Measurements from ENCODE around the gene PRKAG2.

- TF ChIP-seq CTCF (conservative IDR thresholded peaks at IDR 0.05 in 1 of 2, IDR thresholded peaks at IDR 0.05 in 1 of 2; ENCODE audit: extremely low read depth in 1 of 2, insufficient read depth in 1 of 2, low read depth in 1 of 2, low read length in 2 of 2): no peak
- no peak for TF ChIP-seq EZH2 (IDR thresholded peaks at IDR 0.05; ENCODE audit: borderline replicate concordance, low read length)
These were observed 231.6 kb downstream of the PRKAG2 start for GRCh38 chr7:151645311-151645710.

Data from mammary epithelial cell (primary cell).